Keratinocyte (primary cell): Measurements from ENCODE around the gene PRRT2.

ENCODE experiments used
- CTCF ChIP-seq, 3 experiments: IDR thresholded peaks in 1 of 3; conservative IDR thresholded peaks in 1 of 3; optimal IDR thresholded peaks in 1 of 3; 2 replicates in 2 of 3; 3 replicates in 1 of 3; pipeline versions ENCODE3 to v1.5.1; 2011; ENCODE audit warnings: low read length in 3 of 3, mild to moderate bottlenecking in 3 of 3, moderate library complexity in 2 of 3, control low read depth in 1 of 3, inconsistent platforms in 1 of 3; ENCODE audit not compliant: insufficient read depth in 2 of 3; ENCODE audit errors: extremely low read depth in 1 of 3
- EZH2 ChIP-seq: IDR thresholded peaks from one replicate; pipeline ENCODE4 v1.6.1; 2012; ENCODE audit warnings: inconsistent platforms, mild to moderate bottlenecking, low read length, moderate library complexity

DNA sequence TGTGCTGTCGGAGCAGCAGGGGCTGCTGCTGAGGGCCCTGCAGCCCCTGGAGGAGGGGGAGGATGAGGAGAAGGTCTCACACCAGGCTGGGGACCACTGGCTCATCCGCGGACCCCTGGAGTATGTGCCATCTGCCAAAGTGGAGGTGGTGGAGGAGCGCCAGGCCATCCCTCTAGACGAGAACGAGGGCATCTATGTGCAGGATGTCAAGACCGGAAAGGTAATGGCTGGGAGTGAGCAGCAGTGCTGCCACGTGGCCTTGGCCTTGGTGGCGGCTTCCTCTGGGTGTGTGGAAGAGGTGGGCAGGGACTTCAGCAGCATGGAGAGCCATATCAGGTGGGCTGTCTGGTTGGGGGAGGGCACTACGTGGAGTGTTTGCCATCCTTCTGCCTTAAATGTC, 28.2 kb downstream of the PRRT2 start:
- TF ChIP-seq CTCF (optimal IDR thresholded peaks at IDR 0.05 in 1 of 3, IDR thresholded peaks at IDR 0.05 in 1 of 3, conservative IDR thresholded peaks at IDR 0.05 in 1 of 3; ENCODE audit: extremely low read depth in 1 of 3, insufficient read depth in 2 of 3, low read length in 3 of 3) (no peak), EZH2 (no peak)
